Measurements from ENCODE around the gene GRM8.

Gene GRM8

GRCh38 chr7:126574276-126575250 is 678.2 kb downstream of the GRM8 start:
- no peak for TF ChIP-seq CTCF (IDR thresholded peaks at IDR 0.05; ENCODE audit: borderline replicate concordance, control extremely low read depth, extremely low read depth, insufficient read depth, missing control alignments)
- no peak for DNase-seq (ENCODE audit: low spot score)
- in situ Hi-C loops (cut with MboI; ENCODE audit: low sequenced_read_pairs, unreplicated experiment): no loop called here

DNA sequence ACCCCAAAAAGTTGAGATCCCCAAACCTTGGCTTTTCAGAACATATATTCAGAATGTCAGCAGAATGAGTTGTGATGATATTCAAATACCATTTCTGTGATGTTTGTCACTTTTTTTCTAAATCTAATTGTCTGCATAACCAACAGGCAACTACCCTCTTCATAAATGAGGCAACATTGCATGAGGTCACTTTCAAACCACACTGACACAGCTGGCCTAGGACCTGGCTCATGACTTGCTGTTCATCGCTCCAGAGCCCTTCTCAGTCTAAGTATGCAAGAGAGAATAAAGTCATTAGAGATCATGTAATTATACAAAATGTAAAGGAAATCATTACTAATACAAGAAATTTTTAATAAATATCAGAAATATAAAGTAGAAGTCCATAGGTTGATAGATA is 681.9 kb downstream of the GRM8 start:
- no peak for TF ChIP-seq CTCF (IDR thresholded peaks at IDR 0.05; ENCODE audit: borderline replicate concordance, control extremely low read depth, extremely low read depth, insufficient read depth, missing control alignments)
- no peak for DNase-seq (ENCODE audit: low spot score)
- in situ Hi-C loops (cut with MboI; ENCODE audit: low sequenced_read_pairs, unreplicated experiment): no loop called here

DNA sequence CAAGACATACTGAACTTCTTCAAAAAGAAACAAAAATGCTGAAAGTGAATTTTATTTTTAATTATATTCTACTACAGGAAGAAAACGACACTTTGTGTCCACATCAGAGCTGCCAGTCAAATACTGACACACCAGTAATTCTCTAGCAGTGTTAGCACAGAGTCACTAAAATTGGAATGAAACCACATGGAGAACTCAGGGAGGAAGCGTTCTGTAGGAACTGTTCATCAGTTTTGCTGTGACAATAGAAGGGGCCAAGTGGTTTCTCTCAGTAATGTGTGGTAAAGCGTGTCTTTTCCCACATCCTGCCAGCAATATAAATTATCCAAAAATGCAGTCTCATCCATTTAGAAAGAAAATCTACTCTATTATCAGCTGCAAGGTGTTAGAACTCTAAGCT is 683.3 kb downstream of the GRM8 start:
- in situ Hi-C loops (cut with MboI; ENCODE audit: low sequenced_read_pairs, unreplicated experiment): no loop called here
- DNase-seq (ENCODE audit: low spot score): no peak
- no peak for TF ChIP-seq CTCF (IDR thresholded peaks at IDR 0.05; ENCODE audit: borderline replicate concordance, control extremely low read depth, extremely low read depth, insufficient read depth, missing control alignments)

GRCh38 chr7:126557271-126557670 is 695.5 kb downstream of the GRM8 start:
- TF ChIP-seq CTCF (IDR thresholded peaks at IDR 0.05; ENCODE audit: borderline replicate concordance, control extremely low read depth, extremely low read depth, insufficient read depth, missing control alignments): no peak
- in situ Hi-C loops (cut with MboI; ENCODE audit: low sequenced_read_pairs, unreplicated experiment): no loop called here
- peak; percentile 20 for DNase-seq (ENCODE audit: low spot score)

DNA sequence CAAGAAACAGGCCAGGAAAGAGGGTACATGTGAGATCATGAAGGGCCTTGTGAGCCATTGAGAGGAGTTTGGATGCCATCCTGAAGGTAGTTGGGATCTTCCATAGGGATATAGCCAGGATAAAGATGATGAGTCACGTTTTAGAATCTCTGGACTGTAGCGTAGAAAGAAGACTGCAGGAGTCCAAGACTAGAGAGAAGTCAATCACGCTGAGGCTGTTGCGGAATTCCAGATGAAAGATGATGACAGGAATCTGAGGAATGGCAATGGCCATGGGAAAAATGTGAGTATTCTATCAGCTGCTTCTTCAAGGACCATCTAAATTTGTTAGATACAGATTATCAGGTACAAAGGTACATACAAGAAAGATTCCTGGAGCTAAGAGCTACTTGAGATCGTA is 711.3 kb downstream of the GRM8 start:
- in situ Hi-C loops (cut with MboI; ENCODE audit: low sequenced_read_pairs, unreplicated experiment): no loop called here
- DNase-seq (ENCODE audit: low spot score): no peak
- no peak for TF ChIP-seq CTCF (IDR thresholded peaks at IDR 0.05; ENCODE audit: borderline replicate concordance, control extremely low read depth, extremely low read depth, insufficient read depth, missing control alignments)

- in situ Hi-C loops (cut with MboI; ENCODE audit: low sequenced_read_pairs, unreplicated experiment): no loop called here
- TF ChIP-seq CTCF (IDR thresholded peaks at IDR 0.05; ENCODE audit: borderline replicate concordance, control extremely low read depth, extremely low read depth, insufficient read depth, missing control alignments): no peak
- DNase-seq (ENCODE audit: low spot score): no peak
Observed at GRCh38 chr7:126535176-126535575, 717.6 kb downstream of the GRM8 start.

All from GM13976 (cell line).